GM11168 (cell line): Measurements from ENCODE around the gene MORN1.

Experiments
- in situ Hi-C: fragments of 300-500 bp; cut with MboI; formaldehyde crosslinking; loops from one replicate; pipeline ENCODE4 v1.12.0; 2022; ENCODE audit warnings: low sequenced_read_pairs; ENCODE audit not compliant: unreplicated experiment

The MORN1 gene

DNA sequence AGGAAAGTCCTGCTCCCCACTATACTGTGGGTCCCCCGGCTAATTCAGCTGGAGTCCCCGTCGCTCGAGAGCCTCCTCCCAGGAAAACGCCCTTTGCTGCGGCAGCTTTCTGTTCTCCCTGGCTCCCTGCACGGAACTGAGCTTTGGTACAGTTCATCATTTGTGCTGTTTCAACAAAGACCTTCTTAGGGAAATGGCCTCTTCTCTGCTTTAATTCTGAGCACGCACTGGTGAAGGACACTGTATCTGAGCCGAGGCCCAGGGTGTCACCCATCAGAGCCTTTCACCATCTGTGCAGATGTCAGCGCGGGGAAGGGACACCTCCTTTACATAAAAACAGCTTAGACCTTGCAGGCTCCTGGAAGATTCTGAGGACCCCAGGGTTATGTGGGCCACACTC, 34.5 kb upstream of the MORN1 start:
- in situ Hi-C loops = loop anchor here (10.0 kb wide), 1 partner anchor 99 kb away; the partner anchor contains the start of gene PANK4

DNA sequence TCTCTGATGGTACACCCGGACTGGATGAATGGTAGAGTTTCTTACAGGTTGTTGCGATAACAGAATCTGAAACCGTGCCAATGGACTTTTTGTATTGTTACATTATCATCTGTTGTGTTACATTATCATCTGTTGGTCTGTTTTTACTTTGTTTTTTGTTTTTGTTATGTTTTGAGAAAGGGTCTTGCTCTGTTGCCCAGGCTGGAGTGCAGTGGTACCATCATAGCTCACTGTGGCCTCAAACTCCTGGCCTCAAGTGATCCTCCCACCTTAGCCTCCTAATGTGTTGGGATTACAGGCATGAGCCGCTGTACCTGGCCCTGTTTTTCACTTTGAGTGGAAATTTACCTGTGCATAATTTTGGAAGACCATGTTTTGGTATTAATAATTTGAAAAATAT, 31.2 kb upstream of the MORN1 start:
- in situ Hi-C loops = loop anchor here (10.0 kb wide), 1 partner anchor 102 kb away; the partner anchor contains the start of gene PANK4

DNA sequence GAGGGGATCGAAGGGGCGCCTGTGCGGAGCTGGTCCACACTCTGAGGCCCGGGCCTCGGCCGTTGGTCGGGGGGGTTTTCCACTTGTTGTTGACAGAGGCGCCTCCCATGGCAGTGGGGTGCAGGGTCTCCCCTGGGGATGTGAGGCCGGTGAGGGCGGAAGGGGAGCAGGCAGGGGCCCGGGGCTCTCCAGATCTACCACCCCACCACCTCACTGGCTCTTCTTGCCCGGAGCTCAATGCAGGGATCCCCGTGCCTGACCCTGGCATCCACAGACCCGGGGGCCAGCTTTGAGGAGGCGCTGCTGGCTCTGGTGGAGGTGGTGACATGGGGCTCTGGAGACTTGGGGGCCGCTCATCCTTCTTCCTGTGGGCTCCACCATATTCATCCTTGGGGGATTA, 28.1 kb upstream of the MORN1 start:
- in situ Hi-C loops = loop anchor here (10.0 kb wide), 1 partner anchor 365 kb away; no protein-coding TSS in a partner anchor

DNA sequence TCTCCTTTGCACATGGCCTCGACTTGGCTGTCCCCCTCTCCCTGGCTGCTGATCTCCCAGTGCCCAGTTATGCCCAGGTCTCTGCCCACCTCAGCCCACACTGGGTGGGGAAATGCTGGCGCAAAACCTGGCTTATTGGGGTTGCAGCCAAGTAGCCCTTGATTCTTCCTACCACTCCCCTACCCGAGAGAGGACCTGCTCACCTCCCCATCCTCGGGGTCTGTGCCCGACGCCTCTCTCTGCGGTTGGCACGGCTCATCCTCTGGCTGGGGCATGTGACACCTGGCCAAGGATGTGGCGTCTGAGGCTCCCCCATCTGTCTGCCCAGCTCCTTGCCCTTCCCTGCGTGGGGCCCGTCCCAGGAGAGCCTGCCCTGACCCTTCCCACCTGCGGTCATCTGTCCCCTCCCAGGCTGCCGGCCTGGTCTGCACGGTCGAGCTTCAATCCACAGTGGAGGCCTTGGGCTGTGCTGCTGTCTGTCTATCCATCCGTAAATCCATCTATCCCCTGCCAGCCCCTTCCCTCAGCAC, 27.5 kb upstream of the MORN1 start:
- in situ Hi-C loops = loop anchor here (10.0 kb wide), 1 partner anchor 366 kb away; no protein-coding TSS in a partner anchor

DNA sequence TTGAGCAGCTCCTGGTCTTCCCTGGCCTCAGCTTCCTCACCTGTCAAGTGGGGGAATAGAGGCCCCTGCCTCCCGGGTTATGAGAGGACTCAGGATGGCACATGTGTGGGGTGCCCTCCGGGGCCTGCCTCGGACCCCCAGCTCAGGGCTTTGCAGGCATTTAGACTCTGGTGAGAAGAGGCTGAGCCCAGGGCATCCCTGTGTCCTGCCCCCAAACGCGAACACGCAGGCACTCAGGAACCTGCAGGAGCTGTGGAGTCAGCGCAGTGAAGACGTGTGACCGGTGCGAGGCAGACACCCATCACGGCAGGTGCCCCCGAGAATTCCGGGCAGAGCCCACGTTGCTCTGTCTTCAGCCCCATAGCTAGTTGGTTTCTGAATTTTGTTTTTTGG, 26.5 kb upstream of the MORN1 start:
- in situ Hi-C loops = loop anchor here (10.0 kb wide), 1 partner anchor 367 kb away; no protein-coding TSS in a partner anchor

DNA sequence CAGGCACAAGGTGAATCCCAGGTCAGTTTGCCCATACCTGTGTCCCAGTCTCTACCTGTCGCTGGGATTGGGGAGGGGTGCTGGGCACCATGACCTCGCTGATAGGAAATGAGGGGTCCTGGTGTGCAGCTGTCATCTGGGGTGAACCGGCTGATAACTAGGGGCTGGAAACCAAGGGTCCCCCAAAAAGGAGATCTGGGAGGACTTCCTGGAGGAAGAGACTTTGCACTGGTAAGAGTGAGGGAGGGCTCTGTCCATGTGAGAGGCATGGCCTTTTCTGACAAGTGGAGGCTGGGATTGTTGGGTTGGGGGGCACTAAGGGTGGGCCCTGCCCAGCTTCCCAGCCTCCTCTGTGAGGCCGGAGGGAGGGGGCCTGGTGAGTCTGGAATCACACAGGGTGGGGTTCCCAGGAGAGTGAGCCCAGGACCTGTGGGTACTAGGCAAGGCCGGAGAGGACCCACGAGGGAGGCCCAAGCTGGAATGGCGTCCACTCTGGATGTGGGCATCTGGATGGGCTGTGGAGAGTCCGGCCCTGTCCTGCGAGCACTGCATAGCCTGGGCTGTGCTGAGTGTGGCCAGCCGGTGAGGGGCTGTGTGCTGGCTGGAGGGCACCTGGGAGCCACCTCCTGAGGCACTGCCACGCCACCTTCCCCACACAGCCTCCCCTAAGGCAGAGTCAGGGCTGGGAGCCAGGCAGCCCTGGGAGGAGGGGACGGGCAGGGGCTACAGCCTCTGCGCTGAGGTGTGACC, 25.9 kb upstream of the MORN1 start:
- in situ Hi-C loops = loop anchor here (10.0 kb wide), 1 partner anchor 368 kb away; no protein-coding TSS in a partner anchor

DNA sequence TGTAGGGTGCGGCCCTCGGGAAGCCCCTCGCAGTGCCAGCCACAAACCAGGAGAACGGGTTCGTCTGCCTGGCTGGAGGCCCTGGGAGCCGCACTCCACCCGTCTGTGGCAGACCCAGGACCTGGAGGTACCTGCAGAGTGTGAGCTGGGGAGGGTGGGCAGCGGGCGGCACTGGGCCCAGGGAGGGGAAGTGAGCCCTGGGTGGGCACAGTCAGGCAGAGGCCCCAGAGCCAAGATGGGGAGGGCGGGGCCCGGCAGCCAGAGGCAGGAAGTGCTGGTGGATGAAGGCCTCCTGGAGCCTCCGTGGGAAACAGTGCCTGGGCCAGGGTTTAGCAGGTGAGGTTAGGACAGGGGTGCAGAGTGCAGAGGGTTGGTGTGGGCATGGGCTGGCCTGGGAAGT, 25.0 kb upstream of the MORN1 start:
- in situ Hi-C loops = loop anchor here (10.0 kb wide), 1 partner anchor 368 kb away; no protein-coding TSS in a partner anchor

DNA sequence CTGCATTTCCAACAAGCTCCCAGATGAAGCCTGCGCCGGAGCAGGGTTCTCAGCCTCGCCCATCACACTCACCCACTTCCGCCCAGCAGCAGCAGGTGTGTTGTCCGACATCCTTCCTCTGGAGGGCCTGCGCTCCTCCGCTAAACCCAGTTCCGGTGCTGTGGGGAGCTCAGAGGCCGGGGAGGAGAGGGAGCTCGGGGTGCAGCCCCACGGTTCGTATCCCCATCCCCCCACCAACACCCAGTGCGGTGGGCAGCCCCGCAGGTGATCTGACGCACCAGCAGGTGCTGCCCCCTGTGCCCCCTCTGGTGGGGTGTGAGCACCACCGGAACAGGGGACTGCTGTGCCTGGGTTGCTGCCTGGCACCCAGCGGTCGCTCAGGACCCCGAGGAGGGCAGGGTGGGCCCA, 24.5 kb upstream of the MORN1 start:
- in situ Hi-C loops = loop anchor here (10.0 kb wide), 1 partner anchor 369 kb away; no protein-coding TSS in a partner anchor

DNA sequence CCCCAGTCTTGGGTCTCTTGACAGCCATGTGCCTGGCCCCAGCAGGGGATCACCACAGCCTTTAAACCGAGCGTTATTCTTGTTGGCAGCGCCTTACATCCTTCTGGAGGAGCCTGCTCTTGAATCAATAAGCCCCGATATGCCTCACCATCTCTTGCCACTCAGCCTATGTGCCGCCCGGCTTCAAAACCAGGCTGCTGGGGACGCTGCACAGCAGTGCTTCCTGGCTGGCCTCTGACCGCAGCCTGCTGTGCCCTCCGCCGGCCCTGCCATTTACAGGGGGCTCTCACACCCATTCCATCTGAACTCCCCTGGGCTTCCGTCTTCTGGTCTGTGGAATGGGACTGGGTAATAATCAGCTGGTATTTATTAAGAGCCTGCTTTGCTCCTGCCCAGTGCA, 24.0 kb upstream of the MORN1 start:
- in situ Hi-C loops = loop anchor here (10.0 kb wide), 1 partner anchor 369 kb away; no protein-coding TSS in a partner anchor

DNA sequence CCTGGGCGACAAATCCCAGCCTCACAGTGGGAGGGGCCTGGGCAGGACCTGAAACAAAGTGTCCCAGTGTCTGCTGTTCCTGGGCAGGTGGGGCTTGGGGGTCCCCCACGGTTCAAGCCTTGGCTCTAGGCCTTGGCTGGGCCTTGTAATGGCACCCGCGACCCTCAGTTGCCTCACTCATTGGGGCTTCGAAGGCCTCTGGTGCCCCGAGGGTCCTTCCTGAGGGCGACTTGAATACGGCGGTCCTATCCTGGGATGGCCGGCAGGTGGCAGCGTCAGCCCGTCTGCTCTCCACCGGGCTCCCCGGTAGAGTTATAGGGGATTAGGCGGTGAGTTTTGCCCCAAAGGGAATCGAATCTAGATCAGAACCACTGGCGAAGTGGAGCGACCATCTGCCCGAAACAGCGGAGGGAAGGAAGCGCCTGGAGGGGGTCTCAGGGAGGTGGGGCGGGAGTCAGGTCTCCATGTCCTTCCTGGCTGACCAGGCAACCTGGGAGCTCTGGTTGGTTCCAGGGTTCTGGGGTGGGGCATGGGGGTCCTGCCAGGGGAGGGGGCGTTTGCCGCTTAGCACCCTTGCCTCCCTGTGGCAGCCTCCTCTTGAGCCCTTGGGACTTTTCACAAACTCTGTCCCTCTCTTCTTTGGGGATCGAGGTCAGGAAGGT, 23.1 kb upstream of the MORN1 start:
- in situ Hi-C loops = loop anchor here (10.0 kb wide), 1 partner anchor 370 kb away; no protein-coding TSS in a partner anchor

DNA sequence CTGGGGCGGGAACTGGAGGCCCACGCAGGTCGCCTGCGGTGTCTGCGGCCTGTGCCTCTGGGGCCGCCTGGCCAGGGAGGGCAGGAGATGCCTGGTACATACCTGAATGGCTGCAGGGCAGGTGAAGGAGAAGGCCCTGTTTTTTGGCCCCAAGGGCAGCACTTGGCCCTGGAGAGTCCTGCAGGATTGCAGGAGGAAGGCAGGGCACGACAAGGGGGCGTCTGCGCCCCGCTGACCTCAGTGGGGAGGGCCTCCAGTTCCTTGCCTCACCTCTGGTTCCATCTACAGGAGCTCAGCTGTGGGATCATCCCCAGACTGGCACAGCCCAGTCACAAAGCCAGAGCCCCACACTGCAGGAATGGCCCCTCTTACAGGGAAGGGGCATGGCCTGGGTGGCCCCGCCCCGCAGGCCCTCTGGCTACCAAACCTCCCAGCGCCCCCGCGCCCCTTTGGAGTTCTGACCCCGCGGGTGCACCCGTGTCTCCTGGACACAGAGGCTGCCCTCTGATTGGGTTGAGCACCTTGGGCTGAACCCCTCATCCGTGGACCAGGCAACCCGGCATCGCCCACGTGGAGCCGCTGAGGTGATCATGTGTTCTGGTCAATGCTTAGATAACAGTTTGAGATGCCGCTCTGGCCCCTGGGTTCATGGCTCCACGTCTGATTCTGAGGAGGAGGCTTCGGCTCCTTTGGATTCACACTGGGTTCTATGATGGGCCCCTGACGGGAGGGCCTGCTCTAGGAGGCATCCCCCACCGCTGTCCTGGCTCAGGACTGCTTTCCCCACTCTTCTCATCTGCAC, 22.3 kb upstream of the MORN1 start:
- in situ Hi-C loops = loop anchor here (10.0 kb wide), 1 partner anchor 371 kb away; no protein-coding TSS in a partner anchor

DNA sequence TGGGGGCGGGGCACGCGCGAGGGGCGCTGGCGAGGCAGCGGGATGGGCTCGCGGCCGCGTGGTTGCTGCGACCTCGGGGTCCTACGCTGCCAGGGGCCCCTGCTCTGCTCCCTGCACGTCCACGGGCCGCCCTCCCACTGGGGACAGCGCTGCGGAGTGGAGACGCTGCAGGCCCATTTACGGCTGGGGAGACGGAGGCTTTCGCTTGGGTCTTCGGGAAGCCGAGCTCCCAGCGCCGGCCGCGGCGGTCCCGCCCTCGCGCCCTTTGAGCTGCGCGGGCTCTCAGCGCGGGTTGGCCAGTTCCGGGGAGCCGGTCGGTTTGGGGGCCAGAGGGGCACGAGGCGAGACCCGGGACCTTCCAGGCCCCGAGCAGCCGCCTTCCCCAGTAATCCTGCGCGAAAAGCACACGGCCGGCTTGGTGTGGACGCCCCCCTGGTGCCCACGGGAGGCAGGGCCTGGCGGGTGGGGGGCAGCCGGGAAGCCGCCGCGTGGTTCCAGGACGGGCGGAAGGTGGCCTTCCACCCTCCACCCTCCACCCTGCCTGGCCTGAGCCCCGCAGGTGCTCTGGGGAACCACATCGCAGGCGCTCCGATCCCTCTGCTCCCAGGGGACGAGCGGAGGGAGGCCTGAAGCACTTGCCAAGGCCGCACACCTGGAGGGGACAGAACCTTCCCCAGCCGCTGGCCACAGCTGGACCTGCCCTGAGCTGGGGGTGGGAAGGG, 21.6 kb upstream of the MORN1 start:
- in situ Hi-C loops = loop anchor here (10.0 kb wide), 1 partner anchor 372 kb away; no protein-coding TSS in a partner anchor

DNA sequence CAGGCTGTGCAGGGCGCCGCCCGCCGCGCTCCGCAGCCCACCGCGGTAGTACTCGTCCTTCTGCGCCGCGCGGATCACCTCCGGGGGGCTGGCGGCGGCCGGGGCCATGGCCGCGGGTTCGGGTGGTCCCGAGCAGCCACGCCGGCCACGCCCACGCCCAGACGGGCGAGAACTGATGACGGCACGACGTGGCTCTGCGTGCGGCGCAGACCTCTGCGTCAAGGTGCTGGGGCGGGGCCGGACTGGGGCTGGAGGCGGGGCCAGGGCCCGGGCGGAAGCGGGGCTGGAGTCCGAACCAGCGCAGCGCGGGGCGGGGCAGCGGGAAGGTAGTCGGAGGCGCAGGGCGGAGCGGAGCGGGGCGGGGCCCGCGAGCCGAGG, 21.0 kb upstream of the MORN1 start, which contains the start of gene PEX10:
TSS of gene PEX10 (minus strand) at position 170 of the 378 bp plus-strand sequence. CDS start at position 108, 62 bp downstream.
- in situ Hi-C loops = loop anchor here (10.0 kb wide), 1 partner anchor 372 kb away; no protein-coding TSS in a partner anchor

DNA sequence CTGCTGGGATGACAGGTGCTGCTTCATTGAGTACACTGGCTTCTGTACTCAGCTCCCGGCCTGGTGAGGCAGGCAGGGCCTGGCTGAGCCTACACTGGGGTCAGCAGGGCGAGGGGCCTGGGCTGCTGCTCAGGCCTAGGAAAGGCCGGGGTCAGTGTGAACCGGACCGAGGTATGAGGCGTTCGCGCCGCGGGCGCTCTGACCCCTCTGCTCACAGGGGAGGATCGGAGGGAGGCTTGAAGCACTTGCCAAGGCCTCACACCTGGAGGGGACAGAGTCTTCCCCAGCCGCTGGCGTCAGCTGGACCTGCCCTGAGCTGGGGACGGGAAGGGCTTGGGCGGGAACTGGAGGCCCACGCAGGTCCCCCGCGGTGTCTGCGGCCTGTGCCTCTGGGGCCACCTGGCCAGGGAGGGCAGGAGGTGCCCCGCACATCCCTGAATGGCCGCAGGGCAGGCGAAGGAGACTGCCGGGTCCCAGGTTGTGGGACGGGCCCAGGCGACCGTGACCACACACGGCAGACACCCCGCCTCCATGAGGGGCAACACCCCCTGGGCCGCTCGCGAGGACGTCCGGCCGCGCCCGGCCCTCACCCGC, 20.5 kb upstream of the MORN1 start:
- in situ Hi-C loops = loop anchor here (10.0 kb wide), 1 partner anchor 373 kb away; no protein-coding TSS in a partner anchor

DNA sequence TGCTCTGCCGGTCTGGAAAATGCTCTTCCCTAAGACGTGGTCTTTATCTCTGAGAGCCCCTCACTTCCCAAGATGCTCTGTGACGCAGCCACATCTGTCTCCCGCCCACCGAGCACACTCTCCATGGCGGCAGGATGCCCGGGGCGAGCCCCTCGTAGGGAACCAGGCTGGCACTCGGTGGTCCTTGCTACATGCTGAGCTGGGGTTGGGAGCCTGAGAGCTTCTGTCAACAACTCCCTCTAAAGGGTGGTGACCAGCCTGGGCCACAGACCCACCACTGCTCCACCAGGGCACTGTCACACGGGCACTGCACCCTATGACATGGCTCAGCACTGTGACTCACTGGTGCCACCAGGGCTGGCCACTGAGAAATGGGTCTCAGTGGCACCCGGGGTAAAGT, 18.4 kb upstream of the MORN1 start:
- in situ Hi-C loops = loop anchor here (10.0 kb wide), 1 partner anchor 375 kb away; no protein-coding TSS in a partner anchor

DNA sequence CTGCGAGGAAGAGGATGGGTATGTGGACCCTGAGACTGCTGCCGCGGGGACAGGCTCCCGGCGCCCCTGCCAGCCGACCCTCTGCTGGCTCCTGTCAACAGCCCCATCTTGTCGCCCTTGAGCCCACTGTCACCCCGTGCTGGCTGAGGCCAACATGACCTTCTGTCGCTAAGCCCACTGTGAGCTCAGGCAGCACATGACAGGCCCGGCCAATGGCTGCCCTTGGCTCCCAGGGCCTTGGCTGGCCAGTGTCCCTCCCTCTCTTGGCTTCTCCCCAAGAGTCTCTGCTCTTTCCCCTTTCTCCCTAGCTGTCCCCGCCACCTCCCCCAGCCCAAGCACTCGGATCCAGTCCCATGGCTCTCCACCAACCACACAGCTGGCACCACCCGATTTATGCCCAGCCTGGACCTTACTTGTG, 17.5 kb upstream of the MORN1 start:
- in situ Hi-C loops = no loop called here

DNA sequence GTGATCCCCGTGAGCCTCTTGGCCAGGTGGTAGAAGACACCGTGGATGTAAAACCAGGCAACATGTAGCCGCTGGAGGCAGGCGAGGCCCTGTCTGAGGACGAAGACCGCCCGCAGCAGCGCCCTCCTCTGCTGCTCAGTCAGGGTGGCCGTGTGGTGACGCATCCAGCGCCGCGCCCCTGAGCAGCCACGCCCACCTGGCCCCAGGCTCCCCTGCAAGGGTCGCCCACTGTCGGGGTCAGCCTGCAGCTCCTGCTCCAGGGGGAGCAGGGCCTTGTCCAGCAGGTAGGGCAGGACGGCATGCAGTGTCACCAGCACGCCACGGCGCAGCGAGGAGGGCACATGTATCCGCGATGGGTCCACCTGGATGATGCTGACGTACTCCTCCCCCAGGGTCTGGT, 17.1 kb upstream of the MORN1 start:
- in situ Hi-C loops = no loop called here

DNA sequence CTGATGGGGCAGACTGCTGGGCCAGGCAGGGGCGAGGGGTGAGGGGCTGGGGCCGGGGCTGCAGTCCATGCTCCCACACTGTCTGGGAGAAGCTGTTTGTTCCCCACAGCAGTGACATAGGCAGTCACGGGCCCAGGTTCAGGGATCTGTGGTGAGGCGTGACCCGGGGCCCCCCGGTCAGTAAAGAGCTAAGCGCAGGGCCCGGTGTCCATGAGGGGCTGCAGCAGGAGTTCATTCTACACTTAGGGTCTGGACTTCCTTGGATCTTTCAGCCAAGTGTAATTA, 16.6 kb upstream of the MORN1 start:
- in situ Hi-C loops = no loop called here
